H1 (cell line): ENCODE measurements around the gene NEDD4.

Source experiments
- ATF3 ChIP-seq: IDR thresholded peaks from 2 replicates; pipeline ENCODE4 v1.6.1; 2011; ENCODE audit warnings: low read depth, mild to moderate bottlenecking, low read length; ENCODE audit not compliant: insufficient read depth
- EGR1 ChIP-seq: IDR thresholded peaks from 2 replicates; pipeline ENCODE4 v1.6.1; 2011; ENCODE audit warnings: low read depth, low read length, borderline replicate concordance
- EP300 ChIP-seq, 2 experiments: IDR thresholded peaks; 1 replicate in 1 of 2; 2 replicates in 1 of 2; pipeline ENCODE4 v1.6.1; 2011 to 2012; ENCODE audit warnings: low read depth in 2 of 2, low read length in 2 of 2, mild to moderate bottlenecking in 2 of 2, borderline replicate concordance in 1 of 2, inconsistent platforms in 1 of 2, moderate library complexity in 1 of 2
- EZH2 ChIP-seq: fragments of 200-600 bp; sonication (generic); IDR thresholded peaks from 2 replicates; pipeline ENCODE4 v1.7.1; 2012; ENCODE audit warnings: low read depth, mild to moderate bottlenecking, moderate library complexity, low read length, inconsistent platforms; ENCODE audit not compliant: severe bottlenecking
- FOSL1 ChIP-seq: IDR thresholded peaks from 2 replicates; pipeline ENCODE4 v1.6.1; 2011; ENCODE audit warnings: mild to moderate bottlenecking, low read depth, low read length, moderate library complexity; ENCODE audit not compliant: insufficient read depth
- GABPA ChIP-seq: IDR thresholded peaks from 2 replicates; pipeline ENCODE4 v1.6.1; 2011; ENCODE audit warnings: mild to moderate bottlenecking, low read length, moderate library complexity, borderline replicate concordance; ENCODE audit not compliant: insufficient read depth
- JUND ChIP-seq: IDR thresholded peaks from 2 replicates; pipeline ENCODE4 v1.6.1; 2011; ENCODE audit warnings: mild to moderate bottlenecking, improper control_type of control experiment, low read length
- PHF8 ChIP-seq: fragments of 200-600 bp; sonication (generic); conservative IDR thresholded peaks from 2 replicates; pipeline ENCODE4 v1.7.1; 2012; ENCODE audit warnings: low read depth, mild to moderate bottlenecking, inconsistent platforms, low read length, moderate library complexity
- POLR2A ChIP-seq, 2 experiments: IDR thresholded peaks; 1 replicate in 1 of 2; 2 replicates in 1 of 2; pipeline ENCODE4 v1.6.1; 2011; ENCODE audit warnings: low read depth in 2 of 2, low read length in 2 of 2, mild to moderate bottlenecking in 2 of 2; ENCODE audit errors: control extremely low read depth in 1 of 2
- SAP30 ChIP-seq: fragments of 300-600 bp; sonication (generic); IDR thresholded peaks from 2 replicates; pipeline ENCODE4 v1.7.1; 2012; ENCODE audit warnings: low read length, moderate library complexity, mild to moderate bottlenecking, inconsistent platforms; ENCODE audit not compliant: insufficient read depth, insufficient replicate concordance
- TAF1 ChIP-seq: IDR thresholded peaks from 2 replicates; pipeline ENCODE4 v1.6.1; 2011; ENCODE audit warnings: mild to moderate bottlenecking, low read depth, low read length
- TF ChIP-seq, protein P1 (sequence below), 3 experiments: IDR thresholded peaks; 1 replicate in 2 of 3; 2 replicates in 1 of 3; pipeline versions ENCODE4 v1.5.1 to v1.6.1; 2011; ENCODE audit warnings: low read length in 3 of 3, mild to moderate bottlenecking in 3 of 3, inconsistent platforms in 2 of 3, low read depth in 1 of 3, moderate library complexity in 1 of 3; ENCODE audit not compliant: insufficient read depth in 1 of 3; ENCODE audit errors: control extremely low read depth in 1 of 3

GRCh38 chr15:55928955-55929354, 64.5 kb downstream of the NEDD4 start:
- no peak for TF ChIP-seq POLR2A (IDR thresholded peaks at IDR 0.05; ENCODE audit: control extremely low read depth in 1 of 2, low read depth in 2 of 2, low read length in 2 of 2)
- no peak for TF ChIP-seq EP300 (IDR thresholded peaks at IDR 0.05; ENCODE audit: borderline replicate concordance in 1 of 2, low read depth in 2 of 2, low read length in 2 of 2)
- TF ChIP-seq GABPA: no peak
- TF ChIP-seq EGR1: no peak
- TF ChIP-seq SAP30: no peak
- no peak for TF ChIP-seq PHF8
- TF ChIP-seq, protein P1, sequence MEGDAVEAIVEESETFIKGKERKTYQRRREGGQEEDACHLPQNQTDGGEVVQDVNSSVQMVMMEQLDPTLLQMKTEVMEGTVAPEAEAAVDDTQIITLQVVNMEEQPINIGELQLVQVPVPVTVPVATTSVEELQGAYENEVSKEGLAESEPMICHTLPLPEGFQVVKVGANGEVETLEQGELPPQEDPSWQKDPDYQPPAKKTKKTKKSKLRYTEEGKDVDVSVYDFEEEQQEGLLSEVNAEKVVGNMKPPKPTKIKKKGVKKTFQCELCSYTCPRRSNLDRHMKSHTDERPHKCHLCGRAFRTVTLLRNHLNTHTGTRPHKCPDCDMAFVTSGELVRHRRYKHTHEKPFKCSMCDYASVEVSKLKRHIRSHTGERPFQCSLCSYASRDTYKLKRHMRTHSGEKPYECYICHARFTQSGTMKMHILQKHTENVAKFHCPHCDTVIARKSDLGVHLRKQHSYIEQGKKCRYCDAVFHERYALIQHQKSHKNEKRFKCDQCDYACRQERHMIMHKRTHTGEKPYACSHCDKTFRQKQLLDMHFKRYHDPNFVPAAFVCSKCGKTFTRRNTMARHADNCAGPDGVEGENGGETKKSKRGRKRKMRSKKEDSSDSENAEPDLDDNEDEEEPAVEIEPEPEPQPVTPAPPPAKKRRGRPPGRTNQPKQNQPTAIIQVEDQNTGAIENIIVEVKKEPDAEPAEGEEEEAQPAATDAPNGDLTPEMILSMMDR (IDR thresholded peaks at IDR 0.05; ENCODE audit: control extremely low read depth in 1 of 3, insufficient read depth in 1 of 3, low read depth in 1 of 3, low read length in 3 of 3): no peak
- no peak for TF ChIP-seq TAF1
- no peak for TF ChIP-seq JUND
- no peak for TF ChIP-seq ATF3
- no peak for TF ChIP-seq FOSL1
- TF ChIP-seq EZH2: no peak
